ENCODE measurements around the gene TCIRG1. TPM values are rescaled to one million over a fixed set of nuclear protein-coding genes. Genes with fewer than 3 reads are reported as not detected.

TCIRG1 gene
- total RNA-seq, 3 donors from 2014 or later = 71.4 to 135 (median 90.3) TPM

GRCh38 chr11:68050371-68050841 is 11.6 kb downstream of the TCIRG1 start:
- Histone ChIP-seq H3K9me3 (no peaks in the 10 kb centered on the region), H3K4me3 (no peak overlapping the region), H3K27ac (no peak overlapping the region), H3K4me1 (no peaks in the 10 kb centered on the region), H3K36me3 (no peaks in the 10 kb centered on the region), H3K27me3 (no peaks in the 10 kb centered on the region)
- intact Hi-C loops (cut with DNase I; ENCODE audit: low total_unique reads) = no loop called here
- DNase-seq (ENCODE audit: low spot score in 2 of 2) = no peak
- TF ChIP-seq CTCF (IDR thresholded peaks at IDR 0.05) = no peak
- TF ChIP-seq POLR2AphosphoS5 (IDR thresholded peaks at IDR 0.05) = no peak
- no peak for TF ChIP-seq POLR2A (IDR thresholded peaks at IDR 0.05)

GRCh38 chr11:68051191-68052136 is 12.6 kb downstream of the TCIRG1 start:
- H3K4me3 ChIP-seq = no peak overlapping the region
- no peak for DNase-seq (ENCODE audit: low spot score in 2 of 2)

GRCh38 chr11:68052137-68052873 is 13.5 kb downstream of the TCIRG1 start:
- H3K9me3 ChIP-seq = no peaks in the 10 kb centered on the region
- DNase-seq (ENCODE audit: low spot score in 2 of 2) = no peak
- no peak overlapping the region for H3K4me3 ChIP-seq
- H3K36me3 ChIP-seq = no peaks in the 10 kb centered on the region
- H3K4me1 ChIP-seq = no peaks in the 10 kb centered on the region
- intact Hi-C loops (cut with DNase I; ENCODE audit: low total_unique reads) = no loop called here
- no peak overlapping the region for H3K27ac ChIP-seq
- no peak for TF ChIP-seq POLR2A (IDR thresholded peaks at IDR 0.05)
- no peak for TF ChIP-seq CTCF (IDR thresholded peaks at IDR 0.05)
- no peak for TF ChIP-seq POLR2AphosphoS5 (IDR thresholded peaks at IDR 0.05)
- no peaks in the 10 kb centered on the region for H3K27me3 ChIP-seq

More at GRCh38 chr11:68051191-68052136, 12.6 kb downstream of the TCIRG1 start:
- intact Hi-C loops (cut with DNase I; ENCODE audit: low total_unique reads) = no loop called here
- no peaks in the 10 kb centered on the region for H3K4me1 ChIP-seq
- TF ChIP-seq CTCF (IDR thresholded peaks at IDR 0.05) (no peak), POLR2AphosphoS5 (IDR thresholded peaks at IDR 0.05) (no peak), POLR2A (IDR thresholded peaks at IDR 0.05) (no peak)
- no peaks in the 10 kb centered on the region for H3K9me3 ChIP-seq
- no peaks in the 10 kb centered on the region for H3K36me3 ChIP-seq
- no peak overlapping the region for H3K27ac ChIP-seq
- H3K27me3 ChIP-seq = no peaks in the 10 kb centered on the region

GRCh38 chr11:68053117-68053516 is 14.3 kb downstream of the TCIRG1 start:
- intact Hi-C loops (cut with DNase I; ENCODE audit: low total_unique reads) = no loop called here
- no peak for DNase-seq (ENCODE audit: low spot score in 2 of 2)
- H3K27me3 ChIP-seq = no peaks in the 10 kb centered on the region
- TF ChIP-seq CTCF (IDR thresholded peaks at IDR 0.05) = no peak
- no peak for TF ChIP-seq POLR2A (IDR thresholded peaks at IDR 0.05)
- TF ChIP-seq POLR2AphosphoS5 (IDR thresholded peaks at IDR 0.05) = no peak
- H3K4me3 ChIP-seq = no peak overlapping the region
- H3K9me3 ChIP-seq = no peaks in the 10 kb centered on the region
- H3K4me1 ChIP-seq = no peaks in the 10 kb centered on the region
- H3K27ac ChIP-seq = no peak overlapping the region
- no peaks in the 10 kb centered on the region for H3K36me3 ChIP-seq

Data from breast epithelium (tissue), 4 donors.